Cardiac fibroblast (primary cell): ENCODE data around the gene SIGLEC9.

Experiments used
- DNase-seq, 2 donors: peaks; one replicate each; pipeline versions ENCODE4 v3.0.0 to v3.0.0-alpha.2; 2010; ENCODE audit warnings: low read depth in 2 of 2
- H3K4me3 ChIP-seq, 2 donors: replicated peaks in 1 of 2; 1 replicate in 1 of 2; 2 replicates in 1 of 2; pipeline ENCODE4 v1.5.1; 2011; ENCODE audit warnings: low read depth in 2 of 2, low read length in 2 of 2, mild to moderate bottlenecking in 2 of 2, moderate library complexity in 1 of 2
- CTCF ChIP-seq: IDR thresholded peaks from one replicate; pipeline ENCODE4 v1.5.1; 2011; ENCODE audit warnings: low read depth, mild to moderate bottlenecking, low read length, inconsistent platforms

The SIGLEC9 gene

GRCh38 chr19:51135986-51136762, 11.5 kb downstream of the SIGLEC9 start:
- no peak for TF ChIP-seq CTCF
- no peak overlapping the region for H3K4me3 ChIP-seq

GRCh38 chr19:51136851-51137551, 12.3 kb downstream of the SIGLEC9 start:
- no peak for TF ChIP-seq CTCF
- peak in 1 of 2 donors; percentile 12 for DNase-seq
- no peak overlapping the region for H3K4me3 ChIP-seq

More at GRCh38 chr19:51135986-51136762, 11.5 kb downstream of the SIGLEC9 start:
- DNase-seq: no peak

- H3K4me3 ChIP-seq: no peak overlapping the region
- DNase-seq: no peak
- TF ChIP-seq CTCF: no peak
Observed at GRCh38 chr19:51137792-51138425, 13.2 kb downstream of the SIGLEC9 start.

- DNase-seq: peak; percentile 36 to 66
- no peak for TF ChIP-seq CTCF
- no peak overlapping the region for H3K4me3 ChIP-seq
Observed at GRCh38 chr19:51138549-51138979, 13.9 kb downstream of the SIGLEC9 start.

- no peak overlapping the region for H3K4me3 ChIP-seq
- TF ChIP-seq CTCF: no peak
- no peak for DNase-seq
Observed at GRCh38 chr19:51139299-51140014, 14.8 kb downstream of the SIGLEC9 start.

- no peak overlapping the region for H3K4me3 ChIP-seq
- TF ChIP-seq CTCF: no peak
Observed at GRCh38 chr19:51140441-51140840, 15.7 kb downstream of the SIGLEC9 start.

More at GRCh38 chr19:51140441-51140840, 15.7 kb downstream of the SIGLEC9 start:
- DNase-seq: no peak
